ENCODE measurements around the gene CCDC170.

DNA sequence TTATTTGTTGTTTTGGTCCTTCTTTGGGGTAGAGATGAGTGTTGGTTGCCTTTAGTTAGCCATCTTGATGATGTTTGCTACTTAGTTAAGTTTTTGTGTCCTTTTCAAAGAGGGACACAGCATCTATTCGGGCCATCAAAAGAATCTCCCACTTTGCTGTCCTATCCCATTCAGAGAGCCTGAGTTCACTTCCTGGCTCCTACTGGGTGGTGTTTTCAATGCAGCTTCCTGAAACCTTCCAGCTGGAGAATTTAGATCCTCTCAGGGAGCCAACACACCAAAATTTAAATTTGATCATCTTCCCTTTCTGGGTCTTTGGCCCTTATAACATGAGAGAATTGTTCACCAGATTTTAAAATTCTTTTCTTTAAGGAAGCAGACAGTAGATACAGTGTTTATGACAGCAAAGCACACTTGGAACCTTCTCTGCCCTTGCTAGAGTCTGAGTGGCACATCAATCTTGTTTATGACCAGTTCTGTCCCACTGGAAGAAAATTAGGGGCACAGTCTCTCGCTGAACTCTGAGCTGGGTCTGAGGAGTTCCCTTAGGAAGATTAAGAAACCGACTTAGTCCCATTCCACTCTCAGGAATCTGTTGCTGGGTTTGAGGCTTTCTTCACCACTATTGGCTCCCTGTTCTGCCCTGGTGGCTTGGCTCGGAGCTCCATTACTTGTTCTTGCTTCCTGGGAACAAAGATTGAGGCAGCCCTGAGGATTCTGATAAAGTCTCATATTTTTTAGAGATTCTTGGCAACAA is 115.5 kb downstream of the CCDC170 start:
- TF ChIP-seq CTCF (IDR thresholded peaks at IDR 0.05; ENCODE audit: low read length), result no peak
- TF ChIP-seq EZH2 (IDR thresholded peaks at IDR 0.05; ENCODE audit: borderline replicate concordance, low read length), result no peak
